Measurements from ENCODE around the gene GALNT9. TPM values are rescaled to one million over a fixed set of nuclear protein-coding genes. Genes with fewer than 3 reads are reported as not detected.

The GALNT9 gene
- total and polyA plus RNA-seq, 2 experiments from 2014 or later = 0.33 to 1.4 TPM

DNA sequence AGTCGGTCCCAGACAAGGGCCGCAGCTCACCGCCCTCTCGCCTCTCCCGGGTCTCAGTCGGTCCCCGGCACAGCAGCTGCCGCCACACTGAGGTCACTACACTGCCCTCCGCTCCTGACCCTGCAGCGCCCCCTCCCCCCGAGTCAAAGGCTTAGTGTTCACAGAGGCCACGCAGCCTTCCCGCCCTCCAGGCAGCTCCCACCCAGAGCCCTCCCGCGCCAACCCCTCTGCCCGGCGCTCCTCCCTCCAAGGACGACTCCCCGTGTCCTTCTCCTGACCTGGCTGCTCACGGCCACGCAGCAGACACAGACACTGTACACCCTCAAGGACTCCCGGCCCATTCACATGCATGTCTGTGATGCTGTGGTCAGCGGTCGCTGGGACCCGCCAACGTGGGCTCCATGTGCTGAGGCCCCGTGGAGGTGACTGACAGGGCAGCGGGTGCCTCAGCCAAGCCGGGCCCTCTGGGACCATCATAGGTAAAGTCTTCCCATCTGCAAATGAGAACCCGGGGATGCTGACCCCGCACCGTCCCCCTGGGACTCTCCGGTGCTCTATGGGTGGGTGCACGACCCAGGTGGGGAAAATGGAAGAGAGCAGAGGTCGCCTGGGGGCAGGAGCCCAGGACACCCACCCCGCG lies 16.3 kb upstream of the GALNT9 start:
- no peaks in the 10 kb centered on the region for H4K20me1 ChIP-seq (ENCODE audit: insufficient read depth)
- H3K9ac ChIP-seq = no peak overlapping the region
- 54 to 63% methylated on average over 25 to 37 of the region's 37 CpGs for WGBS, 2 experiments (ENCODE audit: low coverage in 1 of 2, low lambda C conversion rate in 2 of 2, missing lambda C conversion rate in 2 of 2)
- no peak overlapping the region for H3K4me3 ChIP-seq
- in situ Hi-C loops (cut with MboI) = no loop called here
- no peaks in the 10 kb centered on the region for H3K9me3 ChIP-seq (ENCODE audit: low read depth)
- H3K9me2 ChIP-seq (ENCODE audit: insufficient read depth) = no peaks in the 10 kb centered on the region
- H2AFZ ChIP-seq = no peak overlapping the region
- DNase-seq = no peak
- H3K79me2 ChIP-seq (ENCODE audit: insufficient read depth) = no peaks in the 10 kb centered on the region
- H3K4me1 ChIP-seq (ENCODE audit: insufficient read depth) = no peaks in the 10 kb centered on the region
- no peak for TF ChIP-seq EZH2phosphoT487 (IDR thresholded peaks at IDR 0.05; ENCODE audit: insufficient read depth, low read depth)
- no peak for TF ChIP-seq EZH2 (IDR thresholded peaks at IDR 0.05; ENCODE audit: insufficient read depth, poor library complexity, severe bottlenecking)
- H3K4me2 ChIP-seq (ENCODE audit: unreplicated experiment) = no peak overlapping the region
- H3K27me3 ChIP-seq (replicated peaks; ENCODE audit: insufficient read depth) = peaks cover 32% of the 10 kb centered on the region
- no peaks in the 10 kb centered on the region for H3F3A ChIP-seq (ENCODE audit: insufficient read depth)
- no peaks in the 10 kb centered on the region for H3K36me3 ChIP-seq (ENCODE audit: low read depth)
- no peak overlapping the region for H3K27ac ChIP-seq

DNA sequence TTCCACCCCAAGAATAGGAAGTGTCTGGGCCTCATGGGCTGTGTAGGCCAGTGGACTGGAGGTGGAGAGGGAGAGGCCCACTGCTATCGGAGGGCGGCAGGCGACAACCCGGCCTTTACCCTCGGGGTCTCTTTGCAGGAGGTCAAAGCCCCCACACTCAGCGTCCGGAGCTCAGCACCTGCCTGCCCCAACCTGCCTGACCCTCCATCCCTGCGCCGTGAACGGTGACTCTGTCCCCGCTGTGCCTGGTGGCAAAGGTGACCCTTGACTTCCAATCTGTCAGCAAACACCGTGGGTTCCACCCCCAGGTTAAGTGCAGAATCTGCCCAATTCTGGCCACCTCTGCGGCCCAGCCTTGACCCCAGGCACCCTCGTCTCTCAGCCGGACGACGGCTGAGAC lies 15.7 kb upstream of the GALNT9 start:
- Histone ChIP-seq H3K4me1 (ENCODE audit: insufficient read depth) (no peaks in the 10 kb centered on the region), H3K4me3 (no peak overlapping the region), H3K4me2 (ENCODE audit: unreplicated experiment) (no peak overlapping the region), H3K36me3 (ENCODE audit: low read depth) (no peaks in the 10 kb centered on the region), H3K9me2 (ENCODE audit: insufficient read depth) (no peaks in the 10 kb centered on the region), H3K9me3 (ENCODE audit: low read depth) (no peaks in the 10 kb centered on the region), H3F3A (ENCODE audit: insufficient read depth) (no peaks in the 10 kb centered on the region), H3K9ac (no peak overlapping the region), H4K20me1 (ENCODE audit: insufficient read depth) (no peaks in the 10 kb centered on the region), H3K27ac (no peak overlapping the region), H3K79me2 (ENCODE audit: insufficient read depth) (no peaks in the 10 kb centered on the region), H3K27me3 (replicated peaks; ENCODE audit: insufficient read depth) (peaks cover 32% of the 10 kb centered on the region), H2AFZ (no peak overlapping the region)
- in situ Hi-C loops (cut with MboI) = no loop called here
- WGBS, 2 experiments (ENCODE audit: low coverage in 1 of 2, low lambda C conversion rate in 2 of 2, missing lambda C conversion rate in 2 of 2) = 56 to 60% methylated on average over 17 of the region's 17 CpGs
- DNase-seq = no peak
- TF ChIP-seq EZH2phosphoT487 (IDR thresholded peaks at IDR 0.05; ENCODE audit: insufficient read depth, low read depth) = no peak
- no peak for TF ChIP-seq EZH2 (IDR thresholded peaks at IDR 0.05; ENCODE audit: insufficient read depth, poor library complexity, severe bottlenecking)

DNA sequence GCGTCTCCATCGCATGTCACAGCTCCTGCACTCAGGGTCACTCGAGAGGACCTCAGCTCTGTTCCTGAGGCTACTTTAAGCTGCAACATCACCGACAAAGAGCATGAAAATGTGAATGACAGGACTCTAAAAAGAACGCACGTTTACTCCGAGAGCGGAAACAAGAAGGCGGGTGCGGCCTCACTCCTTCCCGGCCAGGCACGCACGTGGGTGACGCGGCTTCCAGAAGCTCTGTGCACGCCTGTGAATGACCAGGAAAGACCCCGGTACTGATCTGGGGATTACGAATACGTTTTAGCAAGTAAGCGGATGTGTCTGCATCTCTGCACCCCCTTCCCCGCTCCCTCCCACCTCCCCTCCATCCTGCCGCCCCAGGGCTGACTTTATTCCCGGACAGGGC lies 15.2 kb upstream of the GALNT9 start:
- no peak overlapping the region for H3K4me3 ChIP-seq
- H2AFZ ChIP-seq = no peak overlapping the region
- H4K20me1 ChIP-seq (ENCODE audit: insufficient read depth) = no peaks in the 10 kb centered on the region
- no peak for DNase-seq
- no peaks in the 10 kb centered on the region for H3K9me3 ChIP-seq (ENCODE audit: low read depth)
- TF ChIP-seq EZH2 (IDR thresholded peaks at IDR 0.05; ENCODE audit: insufficient read depth, poor library complexity, severe bottlenecking) = no peak
- TF ChIP-seq EZH2phosphoT487 (IDR thresholded peaks at IDR 0.05; ENCODE audit: insufficient read depth, low read depth) = no peak
- WGBS, 2 experiments (ENCODE audit: low coverage in 1 of 2, low lambda C conversion rate in 2 of 2, missing lambda C conversion rate in 2 of 2) = 56 to 59% methylated on average over 21 to 23 of the region's 23 CpGs
- no peaks in the 10 kb centered on the region for H3F3A ChIP-seq (ENCODE audit: insufficient read depth)
- H3K36me3 ChIP-seq (ENCODE audit: low read depth) = no peaks in the 10 kb centered on the region
- no peaks in the 10 kb centered on the region for H3K9me2 ChIP-seq (ENCODE audit: insufficient read depth)
- H3K9ac ChIP-seq = no peak overlapping the region
- no peak overlapping the region for H3K27ac ChIP-seq
- in situ Hi-C loops (cut with MboI) = no loop called here
- H3K4me1 ChIP-seq (ENCODE audit: insufficient read depth) = no peaks in the 10 kb centered on the region
- H3K4me2 ChIP-seq (ENCODE audit: unreplicated experiment) = no peak overlapping the region
- peaks cover 32% of the 10 kb centered on the region for H3K27me3 ChIP-seq (replicated peaks; ENCODE audit: insufficient read depth)
- H3K79me2 ChIP-seq (ENCODE audit: insufficient read depth) = no peaks in the 10 kb centered on the region

DNA sequence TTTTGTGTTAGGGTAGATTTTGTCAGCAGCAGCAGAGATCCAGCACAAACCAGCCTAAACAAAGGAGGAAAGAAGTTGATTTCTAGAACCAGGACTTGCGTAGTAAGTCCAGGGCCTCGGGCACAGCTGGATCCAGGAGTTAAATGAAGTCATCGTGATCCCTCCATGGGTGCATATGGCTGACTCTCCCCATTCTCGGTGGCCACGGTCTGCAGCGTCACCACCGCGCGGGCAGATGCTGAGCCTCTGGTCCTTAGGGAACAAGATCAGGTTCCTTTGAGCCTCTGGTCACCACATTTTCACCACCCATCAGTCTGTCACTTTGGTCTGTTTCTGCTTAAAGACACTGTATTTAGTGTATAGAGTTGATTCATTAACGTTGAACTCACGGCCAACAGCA lies 14.8 kb upstream of the GALNT9 start:
- WGBS, 2 experiments (ENCODE audit: low coverage in 1 of 2, low lambda C conversion rate in 2 of 2, missing lambda C conversion rate in 2 of 2) = 60 to 65% methylated on average over 11 of the region's 11 CpGs
- in situ Hi-C loops (cut with MboI) = no loop called here
- no peaks in the 10 kb centered on the region for H3K4me1 ChIP-seq (ENCODE audit: insufficient read depth)
- no peak for TF ChIP-seq EZH2phosphoT487 (IDR thresholded peaks at IDR 0.05; ENCODE audit: insufficient read depth, low read depth)
- no peak for TF ChIP-seq EZH2 (IDR thresholded peaks at IDR 0.05; ENCODE audit: insufficient read depth, poor library complexity, severe bottlenecking)
- H3F3A ChIP-seq (ENCODE audit: insufficient read depth) = no peaks in the 10 kb centered on the region
- no peaks in the 10 kb centered on the region for H3K9me2 ChIP-seq (ENCODE audit: insufficient read depth)
- H3K27ac ChIP-seq = no peak overlapping the region
- no peak overlapping the region for H3K9ac ChIP-seq
- H4K20me1 ChIP-seq (ENCODE audit: insufficient read depth) = no peaks in the 10 kb centered on the region
- no peak overlapping the region for H3K4me3 ChIP-seq
- H3K36me3 ChIP-seq (ENCODE audit: low read depth) = no peaks in the 10 kb centered on the region
- peaks cover 32% of the 10 kb centered on the region for H3K27me3 ChIP-seq (replicated peaks; ENCODE audit: insufficient read depth)
- no peak for DNase-seq
- H3K9me3 ChIP-seq (ENCODE audit: low read depth) = no peaks in the 10 kb centered on the region
- H3K79me2 ChIP-seq (ENCODE audit: insufficient read depth) = no peaks in the 10 kb centered on the region
- H3K4me2 ChIP-seq (ENCODE audit: unreplicated experiment) = no peak overlapping the region
- no peak overlapping the region for H2AFZ ChIP-seq
